AG04450 (cell line): Measurements from ENCODE around the gene CHN1. TPM values are rescaled to one million over a fixed set of nuclear protein-coding genes. Genes with fewer than 3 reads are reported as not detected.
A peak's percentile ranks its signal among the peaks of the same experiment; 100 is the strongest.

ENCODE experiments used
- CTCF ChIA-PET: fragments of 300-600, 350-600 bp; formaldehyde crosslinking; extraction: SDS; loops from one replicate; lab custom pipeline; 2022; ENCODE audit warnings: antibody characterized with exemption, inconsistent platforms; lab: Charles Lee
- POLR2A ChIA-PET: fragments of 350-600 bp; formaldehyde crosslinking; extraction: SDS; loops from one replicate; lab custom pipeline; 2021; ENCODE audit warnings: antibody characterized with exemption, inconsistent platforms; lab: Yijun Ruan, JAX
- DNase-seq: peaks from one replicate; pipeline ENCODE4 v3.0.0-alpha.2; 2011; ENCODE audit warnings: low read depth, low spot score
- H3K27ac ChIP-seq: one replicate; pipeline ENCODE4 v1.5.1; 2012; ENCODE audit warnings: low read depth, low read length, control low read depth
- H3K27me3 ChIP-seq: one replicate; pipeline ENCODE4 v1.6.0; 2012; ENCODE audit warnings: low read length; ENCODE audit not compliant: control insufficient read depth, insufficient read depth
- H3K4me3 ChIP-seq: 2 replicates; pipeline ENCODE4 v1.5.1; 2011; ENCODE audit warnings: mild to moderate bottlenecking, low read depth, low read length, control low read depth
- H3K9me3 ChIP-seq: 2 replicates; pipeline ENCODE4 v1.5.1; 2012; ENCODE audit warnings: low read length; ENCODE audit not compliant: control insufficient read depth, insufficient read depth
- polyA plus RNA-seq: library from polyadenylated mRNA; depleted of rRNA; stranded (reverse); fragments of >200 nt; gene quantifications from 2 replicates; pipeline ENCODE4 v1.2.3, GENCODE V29; 2011
- TF ChIP-seq, protein P1 (sequence below): IDR thresholded peaks from 2 replicates; pipeline ENCODE4 v1.5.1; 2011; ENCODE audit warnings: low read depth, low read length, control low read depth, inconsistent platforms

CHN1 gene
- polyA plus RNA-seq, 1 experiment = 258 TPM

DNA sequence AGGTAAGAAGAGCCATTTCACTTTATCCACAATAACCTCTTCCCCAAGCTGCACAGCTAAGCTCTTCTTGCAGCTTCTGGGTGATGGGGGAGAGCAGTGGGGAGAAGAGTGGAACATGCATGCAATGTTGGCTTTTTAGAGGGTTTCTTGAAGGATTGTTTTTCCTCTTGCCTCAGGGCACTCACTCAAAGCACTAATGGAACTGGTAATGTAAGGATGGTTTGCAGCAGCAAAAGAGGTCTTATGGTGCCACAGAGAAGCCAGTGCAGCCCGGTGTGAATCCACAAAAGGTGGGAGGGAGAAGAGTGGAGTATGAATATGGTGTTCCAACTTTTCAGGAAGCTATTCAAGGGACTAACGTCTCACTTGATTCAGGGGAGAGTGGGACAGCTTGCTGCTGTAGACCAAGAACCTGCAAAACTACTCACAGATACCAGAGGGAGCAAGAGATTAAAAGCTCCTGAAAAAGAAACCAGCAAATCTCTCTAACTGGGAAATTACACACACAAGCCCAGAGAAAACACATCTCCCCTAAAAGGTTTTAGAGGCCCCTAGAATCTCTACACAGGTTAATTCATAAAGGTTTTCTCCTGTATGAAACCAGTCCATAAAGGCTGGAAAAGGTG lies 116.4 kb downstream of the CHN1 start:
- ChIA-PET POLR2A (interaction anchor here (0.6 kb wide), 1 partner anchor 85 kb away, joined by 3 read pairs; no protein-coding TSS in a partner anchor), CTCF (interaction anchor here (0.8 to 2.0 kb wide), 6 partner anchors 11 to 140 kb away, joined by 3 to 15 read pairs (median 4); no protein-coding TSS in a partner anchor)
- DNase-seq = no peak
- Histone ChIP-seq H3K4me3 (no peak overlapping the region), H3K27me3 (no peaks in the 10 kb centered on the region), H3K27ac (no peak overlapping the region), H3K9me3 (no peaks in the 10 kb centered on the region)
- TF ChIP-seq, protein P1, sequence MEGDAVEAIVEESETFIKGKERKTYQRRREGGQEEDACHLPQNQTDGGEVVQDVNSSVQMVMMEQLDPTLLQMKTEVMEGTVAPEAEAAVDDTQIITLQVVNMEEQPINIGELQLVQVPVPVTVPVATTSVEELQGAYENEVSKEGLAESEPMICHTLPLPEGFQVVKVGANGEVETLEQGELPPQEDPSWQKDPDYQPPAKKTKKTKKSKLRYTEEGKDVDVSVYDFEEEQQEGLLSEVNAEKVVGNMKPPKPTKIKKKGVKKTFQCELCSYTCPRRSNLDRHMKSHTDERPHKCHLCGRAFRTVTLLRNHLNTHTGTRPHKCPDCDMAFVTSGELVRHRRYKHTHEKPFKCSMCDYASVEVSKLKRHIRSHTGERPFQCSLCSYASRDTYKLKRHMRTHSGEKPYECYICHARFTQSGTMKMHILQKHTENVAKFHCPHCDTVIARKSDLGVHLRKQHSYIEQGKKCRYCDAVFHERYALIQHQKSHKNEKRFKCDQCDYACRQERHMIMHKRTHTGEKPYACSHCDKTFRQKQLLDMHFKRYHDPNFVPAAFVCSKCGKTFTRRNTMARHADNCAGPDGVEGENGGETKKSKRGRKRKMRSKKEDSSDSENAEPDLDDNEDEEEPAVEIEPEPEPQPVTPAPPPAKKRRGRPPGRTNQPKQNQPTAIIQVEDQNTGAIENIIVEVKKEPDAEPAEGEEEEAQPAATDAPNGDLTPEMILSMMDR = peak; percentile 31

DNA sequence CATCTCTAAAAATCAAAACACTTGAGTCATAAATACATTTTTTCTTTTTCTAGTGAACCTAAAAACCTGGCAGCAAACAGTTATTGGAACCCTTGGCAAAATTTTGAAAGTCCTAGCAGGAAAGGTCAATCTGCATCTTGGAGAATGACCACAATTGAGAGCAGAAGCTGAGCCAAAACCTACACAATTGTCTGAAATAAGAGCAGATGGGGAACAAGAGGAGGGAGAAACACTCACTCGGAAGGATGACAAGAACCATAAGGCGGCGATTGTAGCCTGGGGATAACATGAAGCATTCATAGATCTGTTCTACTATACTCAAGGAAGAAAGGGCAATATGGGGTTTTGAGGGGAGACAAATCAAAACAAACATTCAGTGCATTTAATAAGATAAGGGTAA lies 117.0 kb downstream of the CHN1 start:
- POLR2A ChIA-PET = no interaction called here
- Histone ChIP-seq H3K27ac (no peak overlapping the region), H3K9me3 (no peaks in the 10 kb centered on the region), H3K27me3 (no peaks in the 10 kb centered on the region), H3K4me3 (no peak overlapping the region)
- no peak for DNase-seq
- TF ChIP-seq, protein P1 = no peak
- CTCF ChIA-PET = interaction anchor here (0.8 to 2.0 kb wide), 6 partner anchors 11 to 140 kb away, joined by 3 to 15 read pairs (median 4); no protein-coding TSS in a partner anchor

DNA sequence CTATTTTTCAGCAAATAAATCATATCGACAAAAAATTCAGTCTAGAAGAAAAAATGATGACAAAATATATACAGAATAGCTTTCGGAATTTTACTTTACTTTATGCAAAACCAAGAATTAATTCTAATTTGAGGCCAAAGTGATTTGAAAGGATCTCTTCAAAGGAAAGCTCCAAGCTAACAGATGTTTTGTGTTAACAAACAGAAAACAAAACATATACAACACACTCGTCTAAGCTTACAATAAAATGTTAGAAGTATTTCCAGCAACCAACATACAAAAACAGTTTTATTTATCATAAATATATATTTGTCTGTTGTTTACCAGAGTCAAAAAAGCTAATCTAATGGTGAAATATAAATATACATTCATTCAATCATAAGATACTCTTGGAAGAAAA lies 122.8 kb downstream of the CHN1 start:
- Histone ChIP-seq H3K4me3 (no peak overlapping the region), H3K9me3 (no peaks in the 10 kb centered on the region), H3K27ac (no peak overlapping the region), H3K27me3 (no peaks in the 10 kb centered on the region)
- TF ChIP-seq, protein P1 = no peak
- DNase-seq = no peak
- ChIA-PET POLR2A (interaction anchor here (1.5 kb wide), 1 partner anchor 111 kb away, joined by 5 read pairs; no protein-coding TSS in a partner anchor), CTCF (interaction anchor here (0.7 to 2.5 kb wide), 6 partner anchors 12 to 182 kb away, joined by 3 to 6 read pairs (median 4); no protein-coding TSS in a partner anchor)

DNA sequence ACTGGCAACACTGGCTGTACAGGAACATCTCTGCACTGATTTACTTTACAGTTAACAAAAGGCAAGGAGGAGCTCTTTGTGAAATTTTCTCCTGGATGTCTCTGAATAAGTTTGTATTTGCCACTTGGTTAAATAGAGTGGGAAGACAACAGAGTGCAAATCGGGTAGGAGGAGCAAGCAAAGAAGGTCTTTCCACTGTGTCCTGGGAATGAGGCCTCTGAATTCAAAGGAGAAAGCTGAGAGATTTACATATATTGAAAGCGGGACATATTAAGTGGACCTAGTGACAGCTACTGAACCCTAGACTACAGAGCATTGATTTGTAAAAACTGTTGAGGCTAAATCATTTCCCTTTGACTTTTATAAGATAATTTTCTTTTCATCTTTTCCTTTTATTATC lies 123.5 kb downstream of the CHN1 start:
- Histone ChIP-seq H3K27me3 (no peaks in the 10 kb centered on the region), H3K4me3 (no peak overlapping the region), H3K9me3 (no peaks in the 10 kb centered on the region), H3K27ac (no peak overlapping the region)
- TF ChIP-seq, protein P1 = no peak
- DNase-seq = no peak
- ChIA-PET CTCF (interaction anchor here (0.7 to 2.5 kb wide), 5 partner anchors 104 to 181 kb away, joined by 3 to 6 read pairs (median 4); no protein-coding TSS in a partner anchor), POLR2A (interaction anchor here (0.7 to 1.5 kb wide), 2 partner anchors 110 to 1802 kb away, joined by 5 to 6 read pairs; no protein-coding TSS in a partner anchor)
